OCI-M2 (cell line): ENCODE results near the gene PPP1R13L.

ENCODE experiments used
- DNase-seq: peaks from one replicate; lab custom pipeline; 2025; ENCODE audit not compliant: unreplicated experiment; lab: John Stamatoyannopoulos, UW

PPP1R13L gene

GRCh38 chr19:45370410-45371204, 34.3 kb downstream of the PPP1R13L start, which contains the start of gene ERCC2:
TSS of gene ERCC2 (minus strand) at chr19:45370573. CDS start at chr19:45370540, 33 bp downstream.
- peak; percentile 93 for DNase-seq

- DNase-seq, result no peak
Measured at GRCh38 chr19:45368737-45369340, 36.0 kb downstream of the PPP1R13L start.

- no peak for DNase-seq
Measured at GRCh38 chr19:45368127-45368526, 36.7 kb downstream of the PPP1R13L start.

GRCh38 chr19:45364696-45365095, 40.2 kb downstream of the PPP1R13L start:
- no peak for DNase-seq

GRCh38 chr19:45363861-45364459, 40.9 kb downstream of the PPP1R13L start:
- DNase-seq, result no peak

- DNase-seq, result no peak
Measured at GRCh38 chr19:45362291-45362690, 42.6 kb downstream of the PPP1R13L start.

GRCh38 chr19:45361608-45362007, 43.3 kb downstream of the PPP1R13L start:
- DNase-seq, result no peak

- DNase-seq, result no peak
Measured at GRCh38 chr19:45358213-45358792, 46.6 kb downstream of the PPP1R13L start.

- DNase-seq, result no peak
Measured at GRCh38 chr19:45357445-45357783, 47.5 kb downstream of the PPP1R13L start.

GRCh38 chr19:45356760-45357444, 48.0 kb downstream of the PPP1R13L start:
- DNase-seq, result no peak

GRCh38 chr19:45355910-45356309, 49.0 kb downstream of the PPP1R13L start:
- DNase-seq, result no peak

- no peak for DNase-seq
Measured at GRCh38 chr19:45355402-45355801, 49.5 kb downstream of the PPP1R13L start.

GRCh38 chr19:45354241-45354842, 50.5 kb downstream of the PPP1R13L start:
- no peak for DNase-seq

GRCh38 chr19:45352914-45353796, 51.7 kb downstream of the PPP1R13L start:
- no peak for DNase-seq

- DNase-seq, result no peak
Measured at GRCh38 chr19:45352471-45352870, 52.4 kb downstream of the PPP1R13L start.

- no peak for DNase-seq
Measured at GRCh38 chr19:45352062-45352461, 52.8 kb downstream of the PPP1R13L start.

- DNase-seq, result no peak
Measured at GRCh38 chr19:45351401-45351952, 53.4 kb downstream of the PPP1R13L start.

- no peak for DNase-seq
Measured at GRCh38 chr19:45350477-45351058, 54.3 kb downstream of the PPP1R13L start.

- no peak for DNase-seq
Measured at GRCh38 chr19:45349430-45349941, 55.4 kb downstream of the PPP1R13L start.
